Measurements from ENCODE around the gene COG5.
"Not testable (repeated sequence)": the region's sequence is repeated elsewhere in the genome, so short reads cannot be mapped to it uniquely, and the experiment has no call there.

The COG5 gene

DNA sequence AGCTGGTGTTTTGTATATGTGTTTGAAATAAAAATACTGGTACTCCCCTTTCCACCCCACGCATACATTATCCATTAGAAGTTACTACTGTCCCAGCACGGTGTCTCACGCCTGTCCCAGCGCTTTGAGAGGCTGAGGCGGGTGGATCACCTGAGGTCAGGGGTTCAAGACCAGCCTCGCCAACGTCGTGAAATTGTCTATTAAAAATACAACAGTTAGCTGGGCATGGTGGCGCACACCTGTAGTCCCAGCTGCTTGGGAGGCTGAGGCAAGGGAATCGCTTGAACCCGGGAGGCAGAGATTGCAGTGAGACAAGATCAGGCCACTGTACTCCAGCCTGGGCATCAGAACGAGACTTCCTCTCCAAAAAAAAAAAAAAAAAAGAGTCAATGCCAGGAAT lies 392.2 kb downstream of the COG5 start:
- DNase-seq: no peak

DNA sequence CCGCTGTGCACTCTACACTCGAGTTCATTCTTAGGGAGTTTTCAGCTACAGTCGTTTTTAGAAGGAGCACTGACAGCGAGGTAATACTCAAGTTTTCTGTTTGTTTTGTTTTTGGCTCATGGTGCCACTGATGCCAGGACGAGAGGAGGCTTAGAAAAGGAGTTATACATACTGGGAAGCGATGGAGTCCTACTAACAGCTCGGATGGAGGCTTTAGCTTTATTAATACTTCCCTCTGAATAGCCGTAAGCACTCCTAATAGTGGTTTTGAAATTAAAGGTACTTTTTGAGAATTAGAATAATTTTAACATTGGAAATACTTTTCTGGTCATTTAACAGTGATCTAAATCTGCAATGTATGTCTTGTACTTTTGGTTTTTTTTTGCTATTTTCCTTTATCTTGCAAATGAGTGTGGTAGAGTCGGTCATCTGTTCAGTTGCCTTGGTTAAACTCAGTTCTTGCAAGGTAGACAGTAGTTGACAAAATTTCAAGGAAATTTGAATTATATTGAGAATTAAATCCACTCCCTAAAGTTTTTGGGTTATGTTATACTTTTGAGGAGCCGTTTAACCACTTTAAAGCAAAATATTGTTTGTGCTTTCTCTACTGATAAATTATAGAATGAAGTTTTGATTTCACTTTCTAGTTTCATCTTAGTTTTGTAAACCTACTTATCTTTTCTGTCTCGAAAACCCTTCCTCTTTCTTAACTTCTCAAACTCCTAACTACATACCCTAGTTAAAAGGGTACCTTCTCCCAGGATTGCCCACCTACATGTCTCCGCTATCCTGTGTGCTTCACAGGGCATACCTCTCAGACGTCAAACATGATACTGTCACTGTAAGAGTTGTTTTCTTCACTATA lies 393.4 kb downstream of the COG5 start:
- no peak for DNase-seq

DNA sequence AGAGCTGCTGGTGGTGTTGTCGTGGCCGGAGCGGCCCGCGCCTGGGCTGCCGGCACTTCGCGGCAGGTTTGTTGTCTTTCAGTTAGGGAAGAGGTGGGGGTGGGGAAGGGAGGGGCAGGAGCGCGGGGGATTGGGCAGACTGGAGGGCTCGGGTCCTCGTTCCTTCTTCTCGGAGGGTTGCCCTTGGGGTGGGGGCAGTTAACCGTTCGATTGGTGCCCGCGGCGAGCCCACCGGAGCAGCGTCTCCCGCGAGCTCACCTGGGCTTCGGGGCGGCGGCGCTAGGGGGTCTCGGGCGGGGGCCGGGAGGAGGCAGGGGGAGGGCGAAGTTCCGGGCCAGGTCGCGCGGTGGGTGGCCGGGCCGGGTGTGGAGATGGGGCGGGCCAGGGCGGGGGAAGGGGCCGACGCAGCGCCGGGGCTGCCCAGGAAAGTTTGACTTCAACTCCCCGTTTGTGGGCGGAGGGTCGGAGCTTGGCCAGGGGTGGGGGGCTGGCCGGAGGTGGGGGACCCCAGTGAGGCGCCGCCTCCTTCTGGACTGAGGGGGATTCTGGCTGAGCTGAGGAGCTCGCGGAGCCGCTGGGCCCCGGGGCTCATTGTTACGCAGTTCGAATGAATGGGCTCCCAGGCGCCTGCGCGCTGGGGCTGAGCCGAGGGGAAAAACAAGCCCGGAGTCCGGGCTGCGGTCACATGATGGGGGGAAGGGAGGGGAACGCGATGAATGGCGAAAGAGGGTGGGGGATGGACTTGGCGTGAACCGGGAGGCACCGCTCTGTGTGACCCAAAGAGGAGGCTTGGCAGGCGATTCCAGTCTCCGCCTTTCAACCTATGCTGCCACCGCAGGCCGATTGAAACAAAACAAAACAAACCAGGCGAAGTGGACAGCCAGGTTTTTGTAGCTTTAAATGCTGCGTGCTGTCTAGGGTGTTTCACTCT lies 394.3 kb downstream of the COG5 start:
- DNase-seq: peak; percentile 86

DNA sequence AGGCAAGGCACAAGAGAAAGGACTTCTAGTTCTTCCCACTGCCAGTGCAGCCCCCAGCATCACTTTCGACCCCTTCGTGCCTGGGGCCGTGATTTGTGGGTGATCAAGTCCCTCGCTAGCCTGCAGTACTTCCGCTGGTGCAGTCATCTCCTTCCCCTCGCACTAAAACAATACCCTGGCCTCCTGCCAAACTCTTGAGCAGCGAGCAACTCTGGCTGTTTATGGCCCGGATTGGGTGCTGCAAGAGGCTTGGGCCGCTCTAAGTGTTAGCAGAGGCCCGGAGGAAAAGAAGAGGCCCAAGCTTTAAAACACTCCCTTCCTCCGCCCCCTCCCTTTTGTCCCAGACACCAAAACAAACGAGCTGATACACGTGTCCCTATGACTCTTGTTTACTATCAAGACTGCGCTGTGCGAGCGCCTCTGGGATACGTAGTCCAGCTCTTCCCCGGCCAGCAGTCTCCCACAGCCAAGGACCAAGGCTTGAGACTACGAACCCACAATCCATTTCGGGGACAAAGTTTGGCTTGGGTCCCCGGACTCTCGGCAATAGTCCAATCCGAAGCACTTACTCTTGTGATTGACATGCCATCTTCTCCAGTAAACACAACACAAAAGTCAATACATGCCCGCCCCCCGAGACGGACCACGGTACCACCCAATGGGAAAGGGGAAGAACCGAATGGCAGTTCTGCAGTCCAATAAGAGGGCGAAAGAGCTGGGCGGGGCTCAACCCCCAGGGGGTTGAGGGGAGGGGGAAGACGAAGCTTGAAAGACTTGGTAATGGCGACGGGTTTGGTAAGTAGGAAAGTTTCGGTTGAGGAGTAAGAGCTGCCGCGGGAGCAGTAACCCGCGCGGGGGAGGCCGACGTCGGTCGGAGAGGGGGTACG lies 395.2 kb downstream of the COG5 start, which contains the start of gene HBP1:
Gene HBP1 (plus strand): TSS at position 771 of the 887 bp plus-strand sequence. CDS start 10,891 bp downstream, outside the sequence.
- peak; percentile 98 for DNase-seq

DNA sequence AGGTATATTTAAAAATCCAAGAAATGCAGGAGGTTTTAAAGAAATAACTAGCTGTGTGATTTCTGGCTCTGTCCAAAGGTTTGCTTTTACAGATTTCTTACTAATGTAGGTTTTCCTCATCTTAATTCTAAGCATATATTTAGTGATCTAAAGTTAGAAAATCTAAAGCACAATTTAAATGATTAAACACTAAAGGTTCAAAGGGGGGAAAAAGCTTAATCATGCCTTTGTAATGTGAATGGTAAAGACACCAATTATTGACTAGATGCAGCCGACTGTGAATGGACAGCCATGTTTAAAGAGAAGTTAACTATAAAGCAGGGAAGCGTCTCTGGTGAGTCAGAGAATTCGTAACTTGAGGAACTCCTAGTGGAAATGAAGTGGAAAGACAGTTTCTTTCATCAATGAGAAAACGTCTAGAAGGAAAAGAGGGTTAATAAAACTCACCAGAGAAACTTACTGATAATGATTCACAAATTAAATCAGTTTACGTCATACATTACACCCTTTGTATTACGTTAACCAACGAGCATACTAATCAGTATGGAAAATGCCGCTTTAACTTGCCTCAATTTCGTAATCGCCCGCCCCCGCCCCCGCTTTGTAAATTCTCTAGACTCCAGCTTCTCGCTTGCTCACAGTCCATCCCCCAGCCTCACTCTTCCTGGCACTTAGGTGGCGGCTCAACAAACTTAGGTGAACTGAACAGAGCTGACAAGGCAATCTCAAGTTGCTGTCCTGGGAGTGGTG lies 396.1 kb downstream of the COG5 start:
- DNase-seq: no peak

DNA sequence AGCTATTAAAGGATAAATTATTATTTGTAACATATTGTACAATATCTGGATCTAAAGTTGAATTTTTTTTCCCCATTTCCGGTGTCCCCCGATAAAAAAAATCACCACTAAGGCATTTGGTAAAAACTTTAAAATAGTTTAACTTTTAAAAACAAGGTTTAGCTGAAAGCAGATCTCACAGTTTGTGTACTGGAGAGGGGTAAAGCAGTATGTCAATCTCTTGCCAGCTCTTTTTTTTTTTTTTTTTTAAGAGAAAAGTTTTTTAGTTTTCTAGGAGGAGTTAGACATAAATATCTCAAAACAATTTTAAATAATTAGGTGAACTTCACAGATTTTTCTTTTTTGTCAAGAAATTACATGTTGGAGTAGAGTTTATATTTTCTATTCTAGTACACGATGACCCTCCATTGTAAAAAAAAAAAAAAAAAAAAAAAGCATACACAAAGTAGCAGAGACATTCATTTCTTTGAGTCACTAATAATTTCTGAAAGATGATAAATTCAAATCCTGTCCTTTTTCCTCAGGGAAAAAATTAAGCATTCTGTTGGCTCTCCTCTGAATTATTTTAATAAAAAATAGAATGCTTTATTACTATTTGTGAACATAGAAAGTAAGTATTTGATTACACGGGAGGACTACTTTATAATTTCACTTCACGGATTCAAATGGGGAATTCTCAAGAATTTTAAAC lies 396.8 kb downstream of the COG5 start:
- DNase-seq: no peak

DNA sequence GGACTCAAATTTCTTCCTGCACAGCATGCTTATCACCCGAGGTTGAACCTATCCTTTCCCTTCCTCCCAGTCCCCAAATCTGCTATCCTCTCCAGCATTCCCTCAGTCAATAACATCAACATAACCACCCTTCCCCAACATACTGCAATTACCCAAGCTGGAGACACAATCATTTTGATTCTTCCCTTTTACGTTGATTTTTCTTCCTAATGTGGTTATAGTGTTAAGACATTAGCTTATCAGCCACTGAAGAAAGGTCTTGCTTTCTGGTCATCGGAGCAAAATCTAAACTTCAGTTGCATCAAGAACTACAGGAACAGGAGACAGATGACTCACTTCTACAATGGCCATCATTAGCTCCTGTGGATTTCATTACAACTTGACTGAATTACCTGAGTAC lies 398.4 kb downstream of the COG5 start:
- no peak for DNase-seq

DNA sequence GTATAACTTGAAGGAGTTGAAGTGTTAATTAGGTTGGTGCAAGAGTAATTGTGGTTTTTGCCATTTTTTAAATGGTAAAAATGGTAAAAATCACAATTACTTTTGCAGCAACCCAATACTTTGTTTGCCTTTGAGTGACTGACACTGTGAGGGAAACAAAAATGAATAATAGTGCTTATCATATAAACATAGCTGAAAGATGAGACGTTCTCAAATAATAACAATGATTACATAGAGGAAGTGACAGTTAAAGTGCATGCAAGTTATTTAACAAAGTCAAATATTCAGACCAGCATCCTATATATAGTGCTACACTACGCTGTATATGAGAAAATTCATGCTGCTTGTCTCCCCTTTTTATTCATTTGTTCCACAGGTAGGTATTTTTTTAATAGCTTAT lies 399.6 kb downstream of the COG5 start:
- no peak for DNase-seq

DNA sequence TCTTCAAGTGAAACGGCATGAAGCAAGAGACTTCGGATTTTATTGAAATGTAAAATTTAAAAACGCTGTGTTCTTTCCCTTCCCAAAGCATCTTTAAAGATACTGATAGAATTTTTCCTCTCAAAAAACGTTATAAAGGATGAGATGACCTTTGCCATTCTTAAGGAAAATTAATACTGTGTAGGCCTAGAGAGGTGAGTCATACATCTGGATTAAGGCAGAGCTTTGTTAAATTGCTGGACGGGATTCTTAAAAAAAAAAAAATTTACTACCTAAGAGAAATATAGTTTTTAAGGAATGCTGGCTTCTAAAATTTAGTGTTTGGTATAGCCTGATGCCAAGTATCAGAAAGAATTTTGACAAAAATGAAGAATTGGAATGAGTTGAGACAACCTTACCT lies 401.2 kb downstream of the COG5 start:
- no peak for DNase-seq

DNA sequence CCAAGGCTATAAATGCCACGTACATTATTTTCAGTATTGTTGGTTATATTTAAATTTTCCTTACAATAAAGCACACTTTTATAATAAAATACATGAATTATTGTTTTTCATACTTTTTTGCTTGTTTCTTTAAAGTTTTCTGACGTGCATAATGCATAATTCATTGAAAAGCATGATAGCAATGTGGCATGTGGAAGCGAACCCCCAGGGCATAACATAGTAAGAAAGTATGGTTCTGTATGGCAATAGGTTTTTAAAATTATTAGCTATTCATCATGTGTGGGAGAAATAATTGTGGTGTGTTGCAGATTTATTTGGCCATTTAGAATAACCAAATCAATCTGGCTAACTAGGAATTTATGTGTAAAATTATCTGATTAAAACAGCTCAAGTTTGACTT lies 402.3 kb downstream of the COG5 start:
- DNase-seq: no peak

DNA sequence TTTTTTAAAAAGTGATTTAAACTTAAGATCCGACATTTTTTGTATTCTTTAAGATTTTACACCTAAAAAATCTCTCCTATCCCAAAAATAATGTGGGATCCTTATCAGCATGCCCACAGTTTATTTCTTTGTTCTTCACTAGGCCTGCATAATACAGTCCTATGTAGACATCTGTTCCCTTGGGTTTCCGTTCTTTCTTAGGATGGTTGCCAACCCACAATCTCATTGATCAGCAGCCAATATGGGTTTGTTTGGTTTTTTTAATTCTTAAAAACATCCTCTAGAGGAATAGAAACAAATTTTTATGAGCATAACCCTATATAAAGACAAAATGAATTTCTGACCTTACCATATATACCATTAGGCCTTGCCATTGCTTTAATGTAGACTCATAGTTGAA lies 403.3 kb downstream of the COG5 start:
- no peak for DNase-seq

DNA sequence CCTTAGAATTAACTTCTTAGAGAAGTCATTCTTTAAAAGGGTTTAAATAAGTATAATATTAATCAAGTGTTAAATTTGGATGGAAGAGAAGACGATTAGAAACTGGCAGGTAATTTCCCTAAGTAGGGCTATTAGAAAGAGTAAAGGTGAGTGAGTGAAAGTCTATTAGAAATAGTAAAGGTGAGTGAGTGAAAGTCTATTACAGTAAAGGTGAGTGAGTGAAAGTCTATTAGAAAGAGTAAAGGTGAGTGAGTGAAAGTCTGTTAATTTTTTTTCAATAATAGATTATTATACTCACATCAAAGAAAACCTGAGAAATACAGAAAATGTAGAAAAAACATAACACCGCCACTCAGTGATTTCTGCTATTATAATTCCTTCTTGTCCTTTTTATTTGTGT lies 405.7 kb downstream of the COG5 start:
- DNase-seq: no peak

DNA sequence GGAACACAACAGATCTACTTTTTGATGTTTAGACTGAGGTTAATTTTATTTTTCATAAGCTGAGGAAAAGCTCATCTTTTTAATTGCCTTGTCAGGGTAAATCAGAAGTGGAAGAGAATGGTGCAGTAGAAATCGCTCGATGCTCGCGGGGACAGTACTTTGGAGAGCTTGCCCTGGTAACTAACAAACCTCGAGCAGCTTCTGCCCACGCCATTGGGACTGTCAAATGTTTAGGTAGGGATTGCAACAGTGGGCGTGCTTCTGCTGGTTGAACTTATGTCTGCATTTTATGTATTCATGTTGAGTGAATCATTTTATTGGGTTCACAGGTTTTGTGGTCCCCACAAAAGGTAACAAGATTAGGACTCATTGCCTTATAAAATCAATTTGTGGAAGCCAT lies 406.6 kb downstream of the COG5 start:
- DNase-seq: no peak

DNA sequence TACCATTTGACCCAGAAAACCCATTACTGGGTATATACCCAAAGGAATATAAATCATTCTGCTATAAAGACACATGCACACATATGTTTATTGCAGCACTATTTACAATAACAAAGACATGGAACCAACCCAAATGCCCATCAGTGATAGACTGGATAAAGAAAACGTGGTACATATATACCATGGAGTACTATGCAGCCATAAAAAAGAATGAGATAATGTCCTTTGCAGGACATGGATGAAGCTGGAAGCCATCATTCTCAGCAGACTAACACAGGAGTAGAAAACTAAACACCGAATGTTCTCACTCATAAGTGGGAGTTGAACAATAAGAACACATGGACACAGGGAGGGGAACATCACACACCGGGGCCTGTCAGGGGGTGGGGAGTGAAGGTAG lies 408.0 kb downstream of the COG5 start:
- DNase-seq: not testable (repeated sequence)

DNA sequence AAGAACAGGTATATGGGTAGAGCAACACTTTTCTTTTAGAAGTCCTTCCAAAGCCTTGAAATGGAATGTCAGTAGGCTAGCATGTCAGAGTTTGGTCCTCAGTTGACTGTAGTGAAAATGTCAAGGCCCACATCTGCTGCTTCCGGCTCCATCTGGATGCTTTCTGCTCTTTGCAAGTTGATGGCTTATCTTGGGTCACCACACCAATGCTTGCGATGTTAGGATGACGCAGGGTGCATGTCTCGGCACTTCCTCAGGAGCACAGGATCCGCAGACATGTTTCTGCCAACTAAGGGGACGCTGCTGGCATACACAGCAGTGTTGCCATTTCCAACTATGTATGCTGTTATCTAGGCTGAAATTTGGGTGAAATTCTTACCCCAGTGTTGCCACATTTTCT lies 408.9 kb downstream of the COG5 start:
- no peak for DNase-seq

DNA sequence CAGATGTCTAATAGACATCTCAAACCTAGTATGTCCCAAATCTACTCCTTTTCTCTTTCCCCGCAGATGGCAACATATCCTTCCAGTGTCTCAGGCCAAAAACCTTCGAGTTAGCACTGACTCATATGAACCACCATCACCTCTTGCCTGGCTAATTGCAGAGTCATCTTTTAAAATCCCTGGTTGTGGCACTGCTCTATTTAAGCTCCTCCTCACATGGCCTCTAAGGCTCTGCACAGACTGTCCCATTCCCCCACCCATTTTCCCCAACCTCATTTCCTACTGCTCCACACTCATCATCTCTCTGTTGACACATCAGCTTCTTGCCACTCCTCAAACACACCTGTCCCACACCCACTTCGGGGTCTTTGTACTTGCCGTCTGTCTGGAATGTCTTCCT lies 411.7 kb downstream of the COG5 start:
- no peak for DNase-seq
